DOHH2 (cell line): ENCODE measurements around the gene SLC7A4.

ENCODE experiments used
- CTCF ChIP-seq: fragments of 200-600 bp; sonication (generic); IDR thresholded peaks from one replicate; pipeline ENCODE4 v1.5.1; 2014; ENCODE audit warnings: antibody characterized with exemption, mild to moderate bottlenecking, low read depth, low read length; ENCODE audit not compliant: poor library complexity, severe bottlenecking
- EZH2phosphoT487 ChIP-seq: fragments of 200-600 bp; sonication (generic); IDR thresholded peaks from 2 replicates; pipeline ENCODE4 v1.6.1; 2017; ENCODE audit warnings: borderline replicate concordance, mild to moderate bottlenecking, antibody characterized with exemption, low read length, moderate library complexity, mixed read lengths

DNA sequence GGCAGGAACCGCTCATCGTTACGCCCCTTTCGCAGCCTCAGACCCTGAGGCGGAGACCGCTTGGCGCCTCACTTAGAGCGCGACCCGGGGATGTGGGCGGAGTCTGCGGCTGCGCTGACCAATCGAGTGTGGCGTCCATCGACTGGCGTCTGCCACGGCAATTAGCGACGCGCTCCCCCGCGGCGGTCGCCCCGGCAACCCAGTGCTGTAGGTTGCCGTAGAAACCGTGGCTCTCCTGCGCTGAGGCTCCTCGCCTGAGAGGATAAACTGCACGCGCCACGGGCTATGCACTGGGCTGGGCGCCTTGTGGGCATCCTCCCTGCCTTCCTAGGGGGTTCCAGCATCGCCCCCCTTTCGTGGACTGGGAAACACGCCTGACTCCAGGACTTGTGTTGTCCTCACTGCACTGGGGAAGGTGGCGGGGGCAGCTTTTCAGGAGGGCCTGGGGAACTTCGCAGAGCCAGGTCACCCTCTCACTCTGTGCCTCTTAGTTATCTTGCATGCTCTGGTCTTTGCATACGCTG lies 18.1 kb downstream of the SLC7A4 start:
- TF ChIP-seq CTCF (no peak), EZH2phosphoT487 (no peak)
